HG03558 (cell line): ENCODE data around the gene TBL1X.

ENCODE experiments used
- ATAC-seq: cut with Tn5 transposase; IDR thresholded peaks from one replicate; pipeline ENCODE4 v1.9.1; 2021; ENCODE audit warnings: moderate number of reproducible peaks; ENCODE audit not compliant: unreplicated experiment; ENCODE audit errors: extremely low read depth

The TBL1X gene

DNA sequence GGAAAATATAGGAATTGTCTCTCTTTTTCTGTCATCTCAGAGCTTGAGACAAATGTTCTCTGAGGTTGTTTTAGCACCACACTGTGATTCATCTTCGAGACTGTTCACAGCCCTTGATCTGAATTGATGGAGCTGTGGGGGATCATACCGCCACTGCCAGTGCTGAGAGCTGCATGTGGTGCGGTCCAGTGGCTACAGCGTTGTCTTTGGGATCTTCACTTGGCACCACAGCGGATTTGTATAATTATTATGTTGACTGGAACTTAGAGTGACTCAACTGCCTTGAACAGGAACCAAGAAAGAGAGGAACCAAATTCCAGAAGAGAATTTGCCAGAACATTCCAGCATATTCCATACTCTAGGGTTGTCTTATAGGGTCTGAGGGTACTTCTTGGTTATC is 29.1 kb downstream of the TBL1X start:
- ATAC-seq: no peak

DNA sequence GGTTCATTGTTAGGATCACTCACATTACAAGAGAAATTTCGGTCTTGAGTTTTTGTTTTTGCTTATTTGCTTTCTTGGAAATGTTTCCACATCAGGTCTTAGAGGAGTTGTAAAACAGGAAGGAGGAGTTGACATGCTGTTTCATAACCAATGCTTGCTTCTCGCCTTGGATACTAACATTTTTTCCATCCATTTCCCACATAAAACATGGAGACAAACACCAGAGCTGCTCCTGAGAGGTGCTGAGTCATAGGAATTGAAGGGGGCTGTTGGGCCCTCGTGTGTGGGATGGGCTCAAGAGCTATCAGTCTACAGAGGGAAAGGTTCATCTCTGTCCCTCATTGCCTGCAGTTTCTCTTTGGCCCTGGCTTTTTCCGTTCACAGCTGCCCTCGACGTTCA is 29.9 kb downstream of the TBL1X start:
- ATAC-seq: no peak

DNA sequence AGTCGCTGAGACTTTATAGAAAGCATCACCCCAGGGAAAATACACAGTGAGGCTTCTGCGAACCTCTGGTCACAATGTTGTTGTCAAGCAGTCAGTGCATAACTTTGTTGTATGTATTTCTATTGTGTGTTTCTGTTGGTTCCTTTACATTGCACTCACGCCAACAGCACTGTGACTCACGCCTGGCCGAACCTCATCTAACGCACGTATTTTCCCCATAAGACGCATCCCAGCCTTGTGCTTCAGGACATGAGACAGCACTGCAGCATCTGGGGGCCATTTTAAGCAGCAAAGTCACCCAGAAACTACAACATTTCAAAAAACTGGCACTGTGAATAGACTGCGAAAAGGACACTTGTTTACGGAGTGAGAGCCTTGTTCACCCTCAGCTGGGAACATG is 30.6 kb downstream of the TBL1X start:
- no peak for ATAC-seq

DNA sequence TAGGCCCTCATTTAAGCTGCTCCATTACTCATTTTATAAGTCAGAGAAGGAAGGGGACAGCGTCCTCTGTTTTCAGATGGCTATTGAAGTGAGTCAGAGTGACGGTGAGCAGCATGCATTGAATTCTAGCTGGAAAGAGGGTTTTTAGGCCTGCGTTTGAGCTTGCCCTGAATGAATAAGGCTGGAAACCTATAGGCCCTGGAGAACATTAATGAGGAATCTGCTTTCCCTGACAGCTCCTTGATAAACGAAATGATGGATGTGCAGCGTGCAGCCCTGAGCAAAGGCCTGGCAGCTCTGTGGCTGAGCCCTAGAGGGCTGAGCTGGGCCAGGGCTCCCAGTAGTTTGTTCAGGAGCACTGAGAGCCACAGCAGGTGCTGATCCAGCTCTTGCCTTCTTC is 33.4 kb downstream of the TBL1X start:
- no peak for ATAC-seq

DNA sequence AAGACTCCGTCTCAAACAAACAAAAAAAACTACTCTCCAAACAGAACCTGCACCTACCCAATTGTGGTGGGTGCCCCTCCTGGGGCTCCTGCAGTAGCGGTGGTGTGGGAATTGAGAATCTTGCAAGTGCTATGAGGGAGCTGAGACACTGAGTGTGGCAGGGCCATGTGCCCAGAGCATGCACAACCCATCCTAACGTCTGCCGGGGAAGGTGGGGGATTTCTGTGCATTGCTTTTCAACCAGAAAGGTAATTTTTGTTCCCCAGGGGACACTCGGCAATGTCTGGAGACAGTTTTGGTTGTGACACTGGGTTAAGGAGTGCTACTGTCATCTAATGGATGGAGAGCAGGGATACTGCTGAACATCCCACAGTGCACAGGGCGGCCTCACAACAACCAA is 35.7 kb downstream of the TBL1X start:
- no peak for ATAC-seq

DNA sequence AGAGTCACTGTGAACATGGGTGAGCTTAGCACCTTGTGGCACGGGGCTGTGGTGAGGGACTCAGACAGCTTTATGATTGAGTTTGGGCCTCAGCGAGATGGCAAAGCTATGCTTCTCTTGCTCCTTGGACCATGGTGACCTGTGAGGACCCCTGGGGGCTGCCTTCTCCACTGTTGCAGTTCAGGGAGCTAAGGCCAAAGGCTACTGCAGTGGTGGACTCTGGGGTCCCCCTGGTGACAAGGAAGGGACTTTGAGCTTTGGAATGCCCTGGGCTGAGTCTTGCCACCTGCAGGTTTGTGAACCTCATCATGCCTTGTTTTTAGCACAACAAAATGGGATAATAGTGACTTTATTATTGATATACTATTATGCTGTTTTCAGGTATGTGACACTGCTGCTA is 36.5 kb downstream of the TBL1X start:
- ATAC-seq: no peak

DNA sequence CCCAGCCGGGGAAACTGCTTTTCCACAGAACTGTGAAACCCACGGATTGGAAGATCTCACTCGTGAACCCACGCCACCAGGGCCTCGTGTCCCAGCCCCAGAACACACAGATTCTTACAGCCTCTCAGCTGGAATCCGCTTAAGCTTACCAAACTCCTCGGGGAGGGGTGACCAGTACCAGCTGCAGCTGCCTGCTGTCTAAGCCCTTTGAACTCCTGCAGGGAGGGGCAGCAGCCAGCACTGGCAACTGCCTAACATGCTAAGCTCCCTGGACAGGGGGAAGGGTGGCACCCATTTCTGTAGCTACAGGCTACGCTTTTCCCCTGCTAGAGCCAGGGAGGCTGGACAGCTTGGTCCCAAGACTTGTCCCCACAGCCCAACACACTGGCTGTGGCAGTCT is 38.4 kb downstream of the TBL1X start:
- no peak for ATAC-seq

DNA sequence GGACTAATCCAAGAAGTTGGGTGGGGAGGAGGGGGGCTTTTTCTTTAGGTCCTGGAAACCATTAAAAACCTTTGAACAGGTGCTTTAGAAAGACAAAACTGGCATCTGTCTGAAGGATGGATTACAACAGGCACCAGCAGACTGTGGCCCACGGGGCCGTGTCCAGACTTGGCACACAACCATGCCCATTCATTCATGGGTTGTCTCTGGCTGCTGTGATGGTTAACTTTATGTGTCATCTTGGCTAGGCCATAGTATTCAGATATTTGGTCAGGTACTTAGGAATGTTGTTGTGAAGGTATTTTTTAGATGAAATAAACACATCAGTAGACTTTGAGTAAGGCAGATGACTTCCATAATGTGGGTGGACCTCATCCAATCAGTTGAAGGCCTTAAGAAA is 45.5 kb downstream of the TBL1X start:
- no peak for ATAC-seq

DNA sequence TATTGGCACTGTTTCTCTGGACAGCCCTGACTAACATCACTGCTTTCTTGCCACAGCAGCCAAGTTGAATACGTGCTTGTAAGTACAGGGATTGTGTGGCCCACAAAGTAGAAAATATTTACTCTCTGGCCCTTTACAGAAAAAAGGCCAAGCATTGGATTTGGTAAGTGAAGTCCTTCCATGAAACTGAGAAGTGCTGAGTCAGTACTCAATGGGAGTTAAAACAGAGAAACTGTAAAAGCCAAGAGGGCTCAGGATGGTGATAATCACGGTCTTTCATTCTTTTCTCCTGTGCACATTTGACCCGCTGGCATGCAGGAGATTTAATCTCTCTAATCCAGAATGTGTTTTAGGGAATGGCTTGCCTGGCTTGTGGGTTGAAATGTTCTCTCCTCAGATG is 46.1 kb downstream of the TBL1X start:
- ATAC-seq: no peak

DNA sequence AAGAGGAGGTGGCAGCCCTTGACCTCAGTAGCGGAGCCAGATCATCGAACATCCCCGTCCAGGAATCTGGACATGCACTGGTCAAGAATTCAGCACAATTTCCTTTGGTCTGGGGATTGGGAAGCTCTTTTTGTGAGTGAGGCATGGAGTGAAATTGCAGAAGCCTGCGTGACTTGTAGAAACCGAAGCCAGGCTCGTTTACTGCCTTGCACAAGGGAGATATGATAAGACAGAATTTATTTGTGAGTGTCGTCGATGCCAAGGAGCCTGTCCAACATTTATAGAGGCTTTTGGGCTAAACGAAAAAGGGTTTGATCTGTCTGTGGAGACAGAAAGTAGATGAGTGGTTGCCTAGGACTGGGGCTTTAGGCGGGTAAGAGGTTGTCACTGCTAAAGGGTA is 50.6 kb downstream of the TBL1X start:
- ATAC-seq: no peak

DNA sequence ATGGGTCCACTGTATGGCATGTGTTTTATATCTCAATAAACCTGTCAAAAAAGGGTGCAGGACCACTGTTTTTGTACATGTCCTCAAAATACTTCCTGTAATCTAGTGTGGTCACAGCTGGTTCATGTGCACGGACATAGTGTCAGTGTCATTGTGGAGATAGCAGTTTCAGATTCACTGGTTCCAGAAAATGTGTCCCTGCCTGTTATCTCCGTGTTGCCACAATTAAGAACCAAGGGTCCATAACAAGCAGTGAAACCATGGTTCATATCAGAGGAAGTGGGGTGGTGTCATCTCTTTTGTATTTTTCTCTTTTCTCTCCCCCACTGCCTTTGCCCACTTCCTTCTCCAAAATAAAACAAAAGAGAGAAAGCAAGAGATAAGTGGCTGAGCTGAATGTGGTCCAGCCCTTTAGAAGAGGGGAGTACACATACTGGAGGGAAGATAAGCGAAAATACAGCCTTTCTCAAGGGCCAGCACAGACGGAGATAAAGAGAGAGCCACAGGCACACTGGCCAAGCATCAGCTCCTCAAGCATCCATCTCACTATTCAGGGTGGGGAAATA is 51.2 kb downstream of the TBL1X start:
- ATAC-seq: no peak

DNA sequence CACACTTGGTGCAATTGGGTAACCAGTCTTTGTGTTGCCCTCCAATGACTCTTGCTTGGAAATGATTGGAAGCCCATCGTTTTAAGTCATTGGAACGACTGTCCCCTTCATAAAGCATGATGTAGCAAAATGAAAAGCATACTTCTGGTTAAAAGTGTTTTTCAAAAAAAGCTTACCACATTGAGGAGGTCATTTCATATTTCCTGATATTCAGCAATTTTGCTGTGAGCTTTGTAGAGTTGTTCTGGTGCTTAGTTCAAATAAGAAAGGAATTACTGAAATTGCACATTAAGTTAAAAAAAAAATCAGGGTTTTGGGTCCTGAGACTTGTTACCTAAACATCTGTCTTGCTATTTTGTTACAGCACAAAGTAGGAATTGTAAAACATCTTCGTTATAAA is 51.8 kb downstream of the TBL1X start:
- no peak for ATAC-seq

DNA sequence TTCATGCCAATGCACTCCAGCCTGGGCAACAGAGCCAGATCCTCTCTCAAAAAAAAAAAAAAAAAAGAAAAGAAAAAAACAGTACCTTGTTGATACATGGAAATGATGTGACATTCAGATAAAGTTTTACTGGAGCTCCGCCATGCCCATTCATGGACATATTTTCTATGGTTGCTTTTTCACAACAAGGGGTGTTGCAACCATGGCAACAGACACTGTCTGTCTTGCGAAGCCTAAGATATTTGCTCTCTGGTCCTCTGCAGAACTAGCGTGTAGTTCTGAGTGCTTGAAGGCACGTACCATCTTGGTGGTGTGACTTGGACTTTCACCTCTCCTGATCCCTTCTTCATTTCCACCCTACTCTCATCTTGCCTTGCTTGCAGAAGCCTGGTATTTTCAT is 53.2 kb downstream of the TBL1X start:
- ATAC-seq: no peak

DNA sequence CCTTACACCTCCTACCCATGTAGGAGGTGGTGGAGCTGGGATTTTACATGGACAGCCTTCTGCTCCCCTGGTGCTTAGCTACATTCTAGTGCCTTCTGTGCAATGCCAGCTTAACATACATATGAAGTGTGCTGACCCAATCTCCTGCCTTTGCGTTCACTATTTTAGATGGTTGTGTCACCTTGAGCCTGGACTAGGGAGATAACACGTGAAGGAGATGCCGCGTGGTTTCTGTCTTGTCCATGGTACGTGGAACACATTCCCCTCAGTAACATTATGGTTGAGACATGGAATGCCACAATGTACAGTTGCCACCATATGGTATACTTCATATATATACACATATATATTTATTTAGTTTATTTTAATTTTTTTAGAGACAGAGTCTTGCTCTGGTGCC is 54.0 kb downstream of the TBL1X start:
- no peak for ATAC-seq

DNA sequence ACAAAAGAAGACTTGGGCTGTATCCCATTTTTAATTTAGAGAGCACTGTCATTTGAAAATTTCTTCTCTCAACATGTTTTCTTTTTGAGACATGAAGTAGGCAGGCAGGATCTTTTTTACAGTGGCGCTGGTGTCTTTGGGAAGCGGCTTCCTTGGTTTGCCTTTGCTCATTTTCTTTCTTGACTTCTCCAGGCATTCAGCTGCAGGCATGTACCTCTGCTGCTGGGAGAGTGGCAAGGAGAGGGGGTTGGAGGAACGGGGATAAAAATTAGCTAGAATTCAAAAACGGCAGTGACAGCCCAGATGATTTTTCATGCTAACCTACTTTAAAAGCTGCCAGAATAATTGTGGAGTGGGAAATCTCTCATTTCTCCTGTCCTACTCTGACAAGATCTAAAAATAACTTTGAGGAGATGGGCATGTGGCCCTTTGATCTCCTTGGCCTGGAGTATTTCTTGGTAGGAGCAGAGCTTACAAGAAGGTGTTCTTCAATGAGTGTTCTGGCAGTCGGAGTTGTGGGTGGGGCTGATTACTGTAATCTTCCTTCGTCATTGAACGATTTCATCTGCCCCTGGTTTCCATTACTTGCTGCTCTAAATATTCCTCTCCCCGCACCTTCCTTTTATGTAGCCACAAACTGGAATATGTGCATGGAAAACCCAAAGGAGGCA is 54.8 kb downstream of the TBL1X start:
- no peak for ATAC-seq

DNA sequence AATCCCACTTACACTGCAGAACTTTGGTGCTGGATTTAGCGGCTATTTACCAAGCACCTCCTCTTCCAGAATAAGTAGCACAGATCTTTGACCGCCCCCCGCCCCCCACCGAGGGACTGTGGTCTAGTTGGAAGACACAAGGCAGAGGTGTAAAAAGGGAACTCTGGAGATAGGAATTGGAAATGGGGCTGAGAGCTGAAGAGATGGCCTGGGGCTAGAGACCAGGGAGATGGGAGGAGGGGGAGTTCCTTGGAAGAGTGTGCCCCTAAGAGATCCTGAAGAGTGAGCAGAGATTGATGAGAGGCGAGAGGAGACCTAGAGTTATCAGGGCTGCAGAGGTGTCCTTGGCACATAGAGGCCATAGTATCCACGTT is 55.3 kb downstream of the TBL1X start:
- no peak for ATAC-seq

DNA sequence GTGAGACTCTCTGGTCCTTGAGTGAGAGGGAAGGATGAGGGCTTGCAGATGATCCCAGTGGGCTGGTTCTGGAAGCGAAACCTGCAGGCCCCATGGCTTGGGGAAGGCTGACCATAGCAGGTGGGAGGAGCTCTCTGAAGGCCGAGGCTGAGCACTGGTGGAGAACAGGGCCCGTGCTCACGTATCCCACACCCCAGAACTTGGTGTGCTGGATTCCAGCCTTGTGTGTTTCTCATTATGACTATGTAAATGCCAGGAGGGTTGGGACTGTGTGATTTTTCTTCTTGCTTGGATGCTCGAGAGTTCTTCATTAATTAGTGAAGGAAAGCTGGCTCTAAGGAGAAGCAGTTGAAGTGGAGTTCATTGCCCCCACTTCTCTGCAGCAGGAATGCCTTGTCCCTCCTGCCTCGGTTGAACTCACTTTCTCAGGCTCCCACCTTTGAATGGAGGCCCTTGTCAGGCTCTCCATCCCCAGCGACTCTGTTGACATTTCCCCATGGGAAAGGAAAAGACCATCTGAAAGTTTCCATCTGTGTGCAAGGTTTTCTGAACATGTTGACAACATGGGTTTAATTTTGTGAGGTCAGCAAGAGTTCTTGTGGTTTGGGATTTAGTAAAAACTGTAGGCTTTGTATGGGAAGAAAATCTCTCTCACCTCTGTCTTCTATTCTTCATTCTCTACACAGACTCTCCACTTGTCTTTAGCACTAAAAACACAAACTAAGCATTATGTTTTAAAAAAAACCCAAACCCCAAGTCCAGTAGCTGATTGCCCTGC is 57.7 kb downstream of the TBL1X start:
- ATAC-seq: no peak

DNA sequence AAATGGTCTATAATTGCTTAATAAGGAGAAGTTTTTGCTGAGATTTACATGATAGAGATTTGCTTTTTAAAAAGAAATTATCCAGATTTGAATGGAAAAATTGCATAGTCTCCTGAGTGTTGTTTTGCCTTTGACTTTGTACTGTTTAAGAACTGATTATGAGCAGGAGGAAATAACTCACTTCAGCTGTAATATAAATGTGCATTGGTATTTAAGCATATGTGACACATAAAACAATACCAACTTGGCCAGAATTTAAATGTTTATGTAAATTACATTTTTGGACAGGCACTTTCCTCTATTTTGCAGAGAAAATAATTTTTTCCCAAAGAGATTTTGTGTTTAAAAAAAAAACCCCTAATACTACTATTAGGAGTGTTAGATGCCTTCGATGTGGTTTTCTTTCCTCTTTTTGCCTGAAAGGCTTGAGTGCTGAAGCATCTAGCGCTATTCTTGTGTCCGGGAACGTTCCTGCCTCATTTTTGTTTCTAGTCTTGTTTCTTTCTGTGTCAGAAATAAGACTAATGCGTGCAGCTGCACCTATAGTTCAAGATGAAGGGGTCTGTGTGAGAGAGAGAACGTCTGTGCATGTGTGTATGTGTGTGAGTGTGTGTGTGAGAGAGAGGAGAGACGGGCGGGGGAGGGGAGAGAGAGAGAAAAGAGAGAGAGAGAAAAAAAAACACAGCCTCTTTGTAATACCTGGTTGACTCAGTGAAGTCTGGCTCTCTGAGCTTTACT is 60.8 kb downstream of the TBL1X start:
- no peak for ATAC-seq

DNA sequence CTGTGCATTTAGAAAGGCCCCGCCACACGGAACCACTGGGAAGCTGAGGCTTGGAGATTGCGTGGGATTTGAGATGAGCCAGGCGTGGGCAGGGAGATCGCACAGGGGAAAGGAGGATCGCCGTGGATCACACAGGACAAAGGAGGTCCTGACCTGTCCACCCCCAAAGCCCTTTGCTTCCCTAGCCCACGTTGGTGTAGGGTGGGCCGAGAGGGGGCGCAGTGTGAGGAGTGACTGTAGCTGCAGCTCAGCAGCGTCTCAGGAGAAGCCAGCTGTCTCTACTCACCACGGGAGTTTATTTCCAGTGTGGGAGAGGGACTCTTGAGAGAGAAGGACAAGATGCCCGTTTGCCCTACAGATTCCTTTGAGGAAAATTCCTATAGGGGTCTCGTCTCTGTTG is 62.1 kb downstream of the TBL1X start:
- ATAC-seq: no peak

DNA sequence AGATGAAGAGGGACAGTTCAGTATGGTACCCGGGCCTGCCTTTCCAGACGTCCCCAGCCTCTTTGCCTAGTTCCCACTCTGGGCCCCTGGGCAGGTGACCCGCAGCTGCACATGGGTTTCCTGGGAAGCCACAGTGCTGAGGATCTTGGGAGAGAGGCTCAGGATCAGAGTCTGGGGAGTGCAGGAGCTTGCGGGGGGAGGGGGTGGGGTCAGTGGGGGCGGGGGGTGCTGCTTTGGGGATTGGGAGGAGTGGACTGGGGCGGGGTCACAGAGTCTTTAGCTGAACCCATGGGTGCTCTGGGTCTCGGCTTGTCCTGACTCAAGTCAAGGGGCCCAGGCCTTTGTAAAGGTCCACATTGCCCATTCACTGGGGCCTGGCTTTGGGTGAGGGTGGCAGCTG is 63.6 kb downstream of the TBL1X start:
- no peak for ATAC-seq

DNA sequence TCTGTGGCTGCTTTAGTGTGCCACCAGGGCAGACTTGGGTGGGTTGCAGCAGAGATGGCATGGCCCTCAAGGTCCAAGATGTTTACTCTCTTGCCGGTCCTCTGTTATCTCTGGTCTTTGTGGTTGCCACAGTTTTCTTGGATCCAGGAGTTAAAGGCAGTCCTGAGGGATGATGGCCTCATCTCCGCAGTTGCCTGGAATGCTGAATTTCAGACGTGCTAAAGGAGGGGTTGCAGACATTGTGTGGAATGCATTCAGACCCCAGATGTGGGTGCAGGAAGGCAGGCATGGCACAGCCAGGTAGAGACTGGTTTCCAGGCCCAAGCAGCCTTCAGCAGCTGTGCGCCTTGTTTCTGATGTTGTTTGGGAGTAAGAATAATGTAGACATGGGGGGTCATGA is 64.4 kb downstream of the TBL1X start:
- no peak for ATAC-seq
